Measurements from ENCODE around the gene WDTC1.

Gene WDTC1

GRCh38 chr1:27335506-27336422, 101.3 kb downstream of the WDTC1 start:
- no peak for DNase-seq (ENCODE audit: low spot score)

GRCh38 chr1:27336756-27337155, 102.3 kb downstream of the WDTC1 start:
- DNase-seq (ENCODE audit: low spot score): no peak

- no peak for DNase-seq (ENCODE audit: low spot score)
Observed at GRCh38 chr1:27338751-27339150, 104.3 kb downstream of the WDTC1 start.

GRCh38 chr1:27339213-27339612, 104.8 kb downstream of the WDTC1 start:
- DNase-seq (ENCODE audit: low spot score): no peak

- DNase-seq (ENCODE audit: low spot score): no peak
Observed at GRCh38 chr1:27341525-27342252, 107.3 kb downstream of the WDTC1 start, which contains the start of gene SYTL1. Gene SYTL1, plus strand, starts transcription at chr1:27342022. Its CDS starts 3,313 bp downstream, at chr1:27345335.

- DNase-seq (ENCODE audit: low spot score): no peak
Observed at GRCh38 chr1:27342391-27342777, 108.0 kb downstream of the WDTC1 start.

GRCh38 chr1:27342778-27343638, 108.6 kb downstream of the WDTC1 start:
- no peak for DNase-seq (ENCODE audit: low spot score)

GRCh38 chr1:27343639-27344025, 109.2 kb downstream of the WDTC1 start:
- no peak for DNase-seq (ENCODE audit: low spot score)

GRCh38 chr1:27345272-27345671, 110.8 kb downstream of the WDTC1 start:
- DNase-seq (ENCODE audit: low spot score): no peak

GRCh38 chr1:27346357-27346756, 111.9 kb downstream of the WDTC1 start:
- DNase-seq (ENCODE audit: low spot score): no peak

GRCh38 chr1:27346991-27347624, 112.7 kb downstream of the WDTC1 start:
- DNase-seq (ENCODE audit: low spot score): no peak

- DNase-seq (ENCODE audit: low spot score): peak; percentile 80
Observed at GRCh38 chr1:27348861-27349783, 114.7 kb downstream of the WDTC1 start.

- DNase-seq (ENCODE audit: low spot score): peak; percentile 89
Observed at GRCh38 chr1:27349784-27350662, 115.6 kb downstream of the WDTC1 start.

- peak; percentile 96 for DNase-seq (ENCODE audit: low spot score)
Observed at GRCh38 chr1:27350663-27351540, 116.5 kb downstream of the WDTC1 start.

GRCh38 chr1:27351541-27352107, 117.2 kb downstream of the WDTC1 start:
- DNase-seq (ENCODE audit: low spot score): no peak

GRCh38 chr1:27353166-27353565, 118.7 kb downstream of the WDTC1 start:
- no peak for DNase-seq (ENCODE audit: low spot score)

- no peak for DNase-seq (ENCODE audit: low spot score)
Observed at GRCh38 chr1:27353629-27354028, 119.2 kb downstream of the WDTC1 start.

GRCh38 chr1:27355683-27356082, 121.3 kb downstream of the WDTC1 start:
- DNase-seq (ENCODE audit: low spot score): no peak
